ENCODE results near the gene UBR4. TPM values are rescaled to one million over a fixed set of nuclear protein-coding genes. Genes with fewer than 3 reads are reported as not detected.

The UBR4 gene
- total RNA-seq, 2 experiments from 2014 or later: 98.6 to 101 TPM

DNA sequence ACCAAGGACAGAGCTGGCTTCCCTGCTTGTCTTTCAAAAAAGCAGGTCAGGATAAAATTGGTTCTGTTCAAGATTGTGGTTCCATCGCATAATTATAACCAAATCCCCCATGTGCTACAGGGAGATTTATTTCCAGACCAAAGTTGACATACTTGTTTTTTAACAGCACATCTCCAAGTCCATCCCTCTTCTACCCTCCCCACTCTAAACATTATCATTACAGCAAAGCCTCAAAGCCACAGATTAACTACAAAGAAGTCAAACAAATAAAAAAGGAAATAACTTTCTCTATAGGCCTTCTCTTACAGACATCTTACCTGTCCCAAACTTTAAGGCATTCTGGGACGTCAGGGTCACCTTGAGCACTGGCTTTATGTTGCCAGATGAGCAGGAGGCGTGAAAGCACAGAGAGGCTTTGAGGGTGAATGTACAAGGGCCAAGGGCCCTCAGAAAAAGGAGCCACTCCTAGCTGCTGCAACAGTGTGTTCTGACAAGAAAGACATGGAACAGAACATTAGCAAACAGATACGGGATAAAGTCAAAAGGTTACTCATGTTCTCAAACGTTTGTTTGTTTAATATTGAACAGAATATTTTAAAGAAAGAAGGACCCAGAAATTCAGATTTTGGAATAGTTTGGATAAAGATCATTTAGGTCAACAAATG, 31.2 kb downstream of the UBR4 start:
- H3K27me3 Mint-ChIP-seq: no peaks in the 10 kb centered on the region
- H3K36me3 Mint-ChIP-seq (ENCODE audit: low read depth): peaks cover 79% of the 10 kb centered on the region
- ChIA-PET CTCF (interaction anchor here (0.9 to 1.7 kb wide), 10 partner anchors 27 to 483 kb away, joined by 3 to 13 read pairs (median 4); no protein-coding TSS in a partner anchor), POLR2A (interaction anchor here (1.0 to 2.2 kb wide), 5 partner anchors 13 to 76 kb away, joined by 3 to 5 read pairs (median 4); no protein-coding TSS in a partner anchor)
- no peaks in the 10 kb centered on the region for H3K9me3 Mint-ChIP-seq
- peaks cover 30% of the 10 kb centered on the region for H3K4me1 Mint-ChIP-seq
- no peak for DNase-seq
- H3K4me3 Mint-ChIP-seq: no peak overlapping the region
- peak overlapping the region; percentile 31 for H3K27ac Mint-ChIP-seq

DNA sequence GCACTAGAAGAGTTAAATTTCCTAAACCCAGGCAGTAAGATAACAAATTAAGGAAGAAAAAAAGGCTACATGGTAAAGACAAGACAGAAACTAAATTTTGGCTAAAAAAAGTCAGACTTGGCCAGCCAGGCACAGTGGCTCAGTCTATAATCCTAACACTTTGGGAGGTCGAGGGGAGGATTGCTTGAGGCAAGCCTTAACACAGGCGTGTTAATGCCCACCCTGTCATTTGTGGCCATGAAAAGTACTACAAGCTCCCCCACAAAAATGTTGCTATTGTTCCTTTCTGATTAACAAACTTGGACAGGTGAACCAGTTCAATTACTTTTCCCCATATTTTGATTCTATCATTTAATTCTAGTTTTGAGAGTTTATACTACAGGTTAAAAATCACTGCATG, 32.3 kb downstream of the UBR4 start:
- DNase-seq: no peak
- POLR2A ChIA-PET: interaction anchor here (0.8 to 1.1 kb wide), 2 partner anchors 12 to 33 kb away, joined by 3 to 5 read pairs; no protein-coding TSS in a partner anchor
- H3K27ac Mint-ChIP-seq: no peak overlapping the region
- no peaks in the 10 kb centered on the region for H3K9me3 Mint-ChIP-seq
- H3K4me1 Mint-ChIP-seq: peaks cover 30% of the 10 kb centered on the region
- H3K27me3 Mint-ChIP-seq: no peaks in the 10 kb centered on the region
- CTCF ChIA-PET: interaction anchor here (1.1 to 1.4 kb wide), 2 partner anchors 64 to 484 kb away, joined by 3 to 4 read pairs; no protein-coding TSS in a partner anchor
- no peak overlapping the region for H3K4me3 Mint-ChIP-seq
- H3K36me3 Mint-ChIP-seq (ENCODE audit: low read depth): peaks cover 78% of the 10 kb centered on the region

DNA sequence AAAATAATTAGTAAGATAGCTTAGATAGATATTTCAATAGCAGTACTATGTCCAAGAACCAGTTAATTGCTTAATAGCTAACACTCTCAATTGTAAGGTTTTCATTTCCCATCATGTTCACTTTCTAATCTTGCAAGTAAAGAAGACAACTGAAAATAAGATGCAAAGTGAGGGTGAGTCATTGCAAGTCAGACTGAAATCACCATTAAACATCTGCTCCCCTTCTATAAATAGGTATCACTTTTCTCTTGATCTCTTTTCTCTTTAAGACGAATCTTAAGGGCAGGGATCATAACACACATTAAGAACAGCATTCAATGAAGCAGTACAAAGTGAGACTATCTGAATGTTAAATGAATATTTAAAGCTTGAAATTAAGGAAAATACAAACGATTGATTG, 40.4 kb downstream of the UBR4 start:
- POLR2A ChIA-PET: interaction anchor here (0.6 to 1.0 kb wide), 2 partner anchors 10 kb away, joined by 3 read pairs; no protein-coding TSS in a partner anchor
- Mint-ChIP-seq H3K27ac (no peak overlapping the region), H3K9me3 (no peaks in the 10 kb centered on the region)

DNA sequence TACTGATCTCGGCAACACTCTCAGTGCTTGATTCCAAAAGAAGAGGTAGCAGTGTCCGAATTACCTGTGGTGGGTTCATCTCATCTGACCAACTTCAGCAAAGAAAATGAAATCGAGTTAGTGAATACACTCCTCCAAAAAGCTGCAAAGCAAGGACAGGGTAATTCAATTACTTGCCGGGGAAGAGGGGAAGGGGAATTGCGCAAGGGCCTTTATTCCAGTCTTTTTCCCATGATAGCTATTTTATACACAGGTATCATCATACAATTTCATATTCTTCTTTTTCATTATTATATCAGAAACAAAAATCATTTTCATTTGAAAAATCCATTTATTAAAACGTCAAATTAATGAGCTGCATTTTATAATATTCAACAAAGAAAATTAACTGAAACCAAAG, 42.9 kb downstream of the UBR4 start:
- peaks cover 9% of the 10 kb centered on the region for H3K4me1 Mint-ChIP-seq
- no peaks in the 10 kb centered on the region for H3K9me3 Mint-ChIP-seq
- no peak overlapping the region for H3K4me3 Mint-ChIP-seq
- CTCF ChIA-PET: interaction anchor here (1.0 kb wide), 1 partner anchor 254 kb away, joined by 3 read pairs; no protein-coding TSS in a partner anchor
- DNase-seq: no peak
- POLR2A ChIA-PET: no interaction called here
- H3K36me3 Mint-ChIP-seq (ENCODE audit: low read depth): peaks cover 92% of the 10 kb centered on the region
- no peaks in the 10 kb centered on the region for H3K27me3 Mint-ChIP-seq
- no peak overlapping the region for H3K27ac Mint-ChIP-seq

More for the DNA sequence above, 40.4 kb downstream of the UBR4 start:
- no peak for DNase-seq
- Mint-ChIP-seq H3K4me3 (no peak overlapping the region), H3K4me1 (peaks cover 9% of the 10 kb centered on the region), H3K27me3 (no peaks in the 10 kb centered on the region), H3K36me3 (ENCODE audit: low read depth) (peaks cover 90% of the 10 kb centered on the region)
- CTCF ChIA-PET: interaction anchor here (1.0 to 1.5 kb wide), 2 partner anchors 10 to 41 kb away, joined by 3 to 9 read pairs; no protein-coding TSS in a partner anchor

DNA sequence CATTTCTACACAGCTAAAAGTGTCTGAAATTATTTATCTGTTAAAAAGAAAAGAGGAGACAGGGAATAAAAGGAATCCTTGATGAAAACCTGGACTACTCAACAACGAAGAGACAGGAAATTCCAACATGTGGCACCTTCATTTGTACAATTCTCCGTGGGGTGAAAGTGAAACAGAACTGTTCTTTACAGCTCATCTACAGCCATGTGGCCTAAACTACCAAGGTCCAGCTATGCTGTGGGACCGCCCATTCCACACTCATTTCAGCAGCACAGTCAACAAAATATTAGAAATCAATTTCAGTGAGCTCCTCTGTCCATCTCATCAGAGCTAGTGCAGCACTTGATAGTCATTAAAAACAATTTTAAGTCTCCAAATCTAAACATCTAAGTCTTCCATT, 44.0 kb downstream of the UBR4 start:
- Mint-ChIP-seq H3K9me3 (no peaks in the 10 kb centered on the region), H3K27ac (no peak overlapping the region), H3K27me3 (no peaks in the 10 kb centered on the region), H3K36me3 (ENCODE audit: low read depth) (peaks cover 92% of the 10 kb centered on the region), H3K4me1 (peaks cover 9% of the 10 kb centered on the region), H3K4me3 (no peak overlapping the region)
- DNase-seq: no peak
- ChIA-PET CTCF (interaction anchor here (0.6 to 0.8 kb wide), 3 partner anchors 20 to 485 kb away, joined by 4 to 5 read pairs (median 4); no protein-coding TSS in a partner anchor), POLR2A (interaction anchor here (1.1 to 1.8 kb wide), 2 partner anchors 12 to 14 kb away, joined by 3 to 5 read pairs; no protein-coding TSS in a partner anchor)

DNA sequence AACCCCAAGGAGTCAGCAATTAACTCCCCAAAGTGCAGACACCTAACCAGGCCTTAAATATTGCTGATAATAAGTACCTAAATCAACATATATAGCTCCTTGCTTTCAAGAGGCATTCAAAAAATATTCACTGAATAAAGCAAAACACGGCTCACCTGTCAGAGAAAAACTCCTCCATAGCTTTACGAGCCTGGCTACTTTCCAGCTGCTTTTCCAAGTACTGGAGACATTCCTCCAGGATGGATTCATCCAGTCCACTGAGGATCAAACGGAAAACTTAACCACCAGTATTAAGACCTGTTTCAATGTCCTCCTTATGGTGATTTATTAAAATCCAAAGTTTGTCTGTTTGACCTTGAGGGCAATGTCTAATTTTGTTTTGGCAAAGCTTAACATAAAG, 44.6 kb downstream of the UBR4 start:
- H3K36me3 Mint-ChIP-seq (ENCODE audit: low read depth): peaks cover 93% of the 10 kb centered on the region
- CTCF ChIA-PET: no interaction called here
- POLR2A ChIA-PET: interaction anchor here (1.1 to 1.8 kb wide), 2 partner anchors 12 to 15 kb away, joined by 3 to 5 read pairs; no protein-coding TSS in a partner anchor
- H3K27ac Mint-ChIP-seq: no peak overlapping the region
- no peaks in the 10 kb centered on the region for H3K9me3 Mint-ChIP-seq
- DNase-seq: no peak
- peaks cover 9% of the 10 kb centered on the region for H3K4me1 Mint-ChIP-seq
- no peaks in the 10 kb centered on the region for H3K27me3 Mint-ChIP-seq
- no peak overlapping the region for H3K4me3 Mint-ChIP-seq

DNA sequence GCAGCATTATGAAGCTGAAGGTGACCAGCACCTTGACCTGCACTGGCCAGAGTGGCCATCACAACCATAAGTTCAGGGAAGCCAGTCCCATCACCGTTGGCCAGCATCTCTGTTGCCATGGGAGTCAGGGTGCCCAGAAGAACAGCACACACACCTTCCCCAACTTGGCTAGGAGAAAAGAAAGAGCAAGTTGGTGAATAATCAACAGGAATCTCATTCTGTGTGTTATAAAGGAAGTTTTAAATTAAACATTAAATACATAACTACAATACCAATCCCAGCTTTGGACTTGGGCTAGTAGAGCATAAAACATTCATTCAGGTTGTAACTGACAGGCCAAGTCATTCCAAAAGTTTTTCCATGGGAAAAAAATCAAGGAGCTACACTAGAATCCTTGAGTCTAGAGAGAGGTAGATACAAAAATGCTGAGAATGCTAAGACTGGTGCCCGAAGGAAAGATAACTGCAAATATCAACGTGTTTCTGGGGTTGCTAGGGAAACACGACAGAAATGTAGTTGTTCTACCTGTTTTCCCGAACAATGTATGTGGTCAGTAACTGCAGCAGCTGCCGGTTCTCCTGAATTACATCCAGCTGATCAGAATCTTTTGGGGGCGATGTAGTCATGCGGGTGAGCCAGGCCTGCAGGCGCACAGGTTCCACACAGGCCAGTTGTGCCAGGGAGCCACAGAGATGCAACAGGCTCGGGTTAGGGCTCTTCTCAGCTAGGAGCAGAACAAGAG, 45.6 kb downstream of the UBR4 start:
- ChIA-PET POLR2A (no interaction called here), CTCF (interaction anchor here (1.5 kb wide), 1 partner anchor 12 kb away, joined by 4 read pairs; no protein-coding TSS in a partner anchor)
- Mint-ChIP-seq H3K4me1 (peaks cover 3% of the 10 kb centered on the region), H3K27ac (no peak overlapping the region), H3K27me3 (no peaks in the 10 kb centered on the region), H3K36me3 (ENCODE audit: low read depth) (peaks cover 95% of the 10 kb centered on the region), H3K9me3 (no peaks in the 10 kb centered on the region), H3K4me3 (no peak overlapping the region)
- no peak for DNase-seq

DNA sequence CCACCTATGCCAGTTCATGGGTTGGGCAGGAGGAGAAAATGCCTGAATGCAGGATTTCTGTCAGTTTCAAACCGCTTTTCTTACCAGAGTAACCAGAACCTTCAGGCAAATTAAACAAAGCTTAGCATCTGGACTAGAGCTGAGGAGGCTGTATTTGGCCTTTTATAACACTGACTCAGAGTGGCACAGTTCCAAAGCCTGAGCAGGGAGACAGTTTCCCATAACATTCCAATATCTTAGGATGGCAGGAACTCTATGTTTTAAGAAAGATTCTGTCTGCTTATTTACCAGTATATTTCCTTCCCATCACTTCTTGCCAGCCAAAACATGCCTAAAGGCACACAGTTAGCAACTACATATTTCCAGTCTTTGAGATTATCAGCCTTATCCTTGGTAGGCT, 46.8 kb downstream of the UBR4 start:
- Mint-ChIP-seq H3K36me3 (ENCODE audit: low read depth) (peaks cover 88% of the 10 kb centered on the region), H3K27me3 (no peaks in the 10 kb centered on the region), H3K4me1 (no peaks in the 10 kb centered on the region), H3K27ac (no peak overlapping the region), H3K4me3 (no peak overlapping the region), H3K9me3 (no peaks in the 10 kb centered on the region)
- DNase-seq: no peak
- CTCF ChIA-PET: no interaction called here
- POLR2A ChIA-PET: no interaction called here

DNA sequence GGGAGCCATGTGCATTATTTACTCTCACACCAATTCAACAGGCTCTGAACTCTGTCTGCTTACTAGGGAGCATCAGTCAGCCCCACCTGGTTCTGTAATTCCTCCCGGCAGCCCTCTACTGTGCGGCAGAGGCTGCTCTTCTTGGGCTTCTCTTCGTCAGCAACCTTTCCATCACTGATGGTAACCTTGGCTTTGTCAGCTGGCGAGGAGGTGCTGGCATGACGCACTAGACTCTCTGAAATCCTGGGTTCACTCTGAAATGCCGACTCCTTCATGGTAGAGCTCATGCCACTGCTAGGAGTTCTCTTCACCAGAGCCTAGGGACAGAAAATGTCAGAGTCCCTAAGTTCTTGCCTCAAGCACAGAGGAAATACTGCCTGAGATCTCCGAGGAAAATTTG, 49.2 kb downstream of the UBR4 start:
- H3K27me3 Mint-ChIP-seq: no peaks in the 10 kb centered on the region

DNA sequence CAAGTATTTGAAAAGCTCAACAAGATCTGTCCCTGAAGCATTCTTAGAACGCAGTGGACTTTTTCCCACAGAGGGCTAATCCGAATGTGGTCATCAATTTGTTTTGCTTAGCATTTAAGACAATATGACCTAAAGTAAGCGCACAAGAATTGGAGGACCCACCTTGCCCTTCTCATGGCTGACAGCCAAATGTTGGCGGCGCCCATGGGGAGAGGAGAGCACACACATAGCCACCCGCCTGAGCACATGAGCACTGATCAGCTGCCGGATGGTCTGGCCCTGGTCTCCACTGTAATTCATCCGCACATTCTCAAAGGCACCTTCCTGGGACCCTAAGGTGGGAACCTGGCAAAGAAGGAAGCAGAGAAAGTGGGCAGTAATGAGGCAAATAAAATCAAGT, 52.4 kb downstream of the UBR4 start:
- Mint-ChIP-seq H3K27me3 (no peaks in the 10 kb centered on the region), H3K4me3 (no peak overlapping the region), H3K4me1 (peaks cover 7% of the 10 kb centered on the region), H3K27ac (no peak overlapping the region), H3K36me3 (ENCODE audit: low read depth) (peaks cover 83% of the 10 kb centered on the region), H3K9me3 (no peaks in the 10 kb centered on the region)
- ChIA-PET POLR2A (interaction anchor here (0.9 kb wide), 1 partner anchor 59 kb away, joined by 3 read pairs; no protein-coding TSS in a partner anchor), CTCF (no interaction called here)
- no peak for DNase-seq

More for the DNA sequence above, 49.2 kb downstream of the UBR4 start:
- POLR2A ChIA-PET: no interaction called here
- no peak for DNase-seq
- CTCF ChIA-PET: no interaction called here
- H3K36me3 Mint-ChIP-seq (ENCODE audit: low read depth): peaks cover 85% of the 10 kb centered on the region
- H3K4me3 Mint-ChIP-seq: no peak overlapping the region
- H3K27ac Mint-ChIP-seq: no peak overlapping the region
- peaks cover 7% of the 10 kb centered on the region for H3K4me1 Mint-ChIP-seq
- H3K9me3 Mint-ChIP-seq: no peaks in the 10 kb centered on the region

DNA sequence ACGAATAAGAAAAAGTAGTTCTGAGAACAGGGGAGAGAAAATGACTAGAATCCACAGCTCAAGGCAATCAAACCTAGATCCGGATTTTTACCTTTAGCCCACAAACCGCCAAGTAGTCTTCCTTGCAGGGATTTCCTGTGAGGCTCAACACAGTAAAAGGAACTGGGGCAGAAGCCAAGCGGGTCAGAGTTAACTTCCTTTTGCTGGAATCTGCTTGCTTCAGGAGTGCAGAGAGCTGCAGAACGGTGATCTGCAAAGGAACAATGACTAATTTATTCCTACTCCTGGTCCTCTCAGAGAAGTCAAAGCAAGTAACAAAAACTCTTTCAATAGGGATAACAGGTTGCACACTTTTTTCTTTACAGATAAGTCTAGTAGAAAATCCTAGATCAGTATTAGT, 53.4 kb downstream of the UBR4 start:
- Mint-ChIP-seq H3K4me3 (no peak overlapping the region), H3K27me3 (no peaks in the 10 kb centered on the region), H3K9me3 (no peaks in the 10 kb centered on the region), H3K27ac (no peak overlapping the region), H3K4me1 (peaks cover 7% of the 10 kb centered on the region), H3K36me3 (ENCODE audit: low read depth) (peaks cover 83% of the 10 kb centered on the region)
- no peak for DNase-seq
- ChIA-PET CTCF (interaction anchor here (1.3 kb wide), 1 partner anchor 425 kb away, joined by 3 read pairs; no protein-coding TSS in a partner anchor), POLR2A (interaction anchor here (0.9 kb wide), 1 partner anchor 60 kb away, joined by 3 read pairs; no protein-coding TSS in a partner anchor)

DNA sequence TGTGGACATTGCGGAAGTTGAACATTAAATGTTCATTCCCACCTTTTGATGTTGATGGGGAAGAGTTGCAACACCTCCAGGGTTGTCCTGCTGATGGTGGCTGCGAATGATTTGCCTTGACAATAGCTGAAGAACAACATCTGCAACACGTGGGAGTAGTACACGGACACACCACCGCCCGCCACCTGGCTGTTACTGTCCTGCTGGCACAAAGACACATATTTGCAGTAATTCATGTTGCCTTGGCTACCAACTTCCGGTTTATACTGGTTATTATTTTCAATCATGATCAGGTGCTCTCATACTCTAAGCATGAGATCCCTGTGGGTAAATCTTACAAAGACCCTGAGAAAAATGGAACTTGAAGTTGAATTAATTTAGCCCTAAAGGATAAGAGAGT, 55.2 kb downstream of the UBR4 start:
- POLR2A ChIA-PET: no interaction called here
- no peak for DNase-seq
- Mint-ChIP-seq H3K27me3 (no peaks in the 10 kb centered on the region), H3K4me1 (peaks cover 7% of the 10 kb centered on the region), H3K9me3 (no peaks in the 10 kb centered on the region), H3K4me3 (no peak overlapping the region), H3K36me3 (ENCODE audit: low read depth) (peaks cover 83% of the 10 kb centered on the region), H3K27ac (no peak overlapping the region)
- CTCF ChIA-PET: no interaction called here

DNA sequence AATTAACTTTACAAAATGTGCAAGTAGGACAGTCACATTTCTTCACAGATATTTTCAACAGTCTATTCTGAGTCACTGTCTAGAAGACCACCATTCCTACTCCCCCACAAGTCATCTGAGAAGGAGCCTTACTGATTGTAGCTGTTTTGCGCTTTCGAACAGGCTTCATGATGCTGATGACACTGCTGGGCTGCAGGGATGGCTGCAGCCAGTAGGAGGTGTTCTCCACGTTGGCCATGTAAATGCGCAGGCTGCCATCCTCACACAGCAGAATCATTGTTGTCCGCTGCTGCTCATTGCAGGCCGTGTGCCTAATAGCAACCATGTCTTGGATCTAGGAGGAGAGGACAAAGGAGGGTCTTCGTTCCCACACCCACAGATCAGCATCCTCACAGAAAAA, 56.9 kb downstream of the UBR4 start:
- no peak for DNase-seq
- H3K4me1 Mint-ChIP-seq: peaks cover 7% of the 10 kb centered on the region
- H3K36me3 Mint-ChIP-seq (ENCODE audit: low read depth): peaks cover 93% of the 10 kb centered on the region
- POLR2A ChIA-PET: no interaction called here
- H3K27ac Mint-ChIP-seq: no peak overlapping the region
- CTCF ChIA-PET: interaction anchor here (0.6 to 0.9 kb wide), 2 partner anchors 9 to 39 kb away, joined by 3 to 4 read pairs; no protein-coding TSS in a partner anchor
- no peaks in the 10 kb centered on the region for H3K9me3 Mint-ChIP-seq
- no peaks in the 10 kb centered on the region for H3K27me3 Mint-ChIP-seq
- H3K4me3 Mint-ChIP-seq: no peak overlapping the region
